ENCODE measurements around the gene USP7.
"Not testable (repeated sequence)": the region's sequence is repeated elsewhere in the genome, so short reads cannot be mapped to it uniquely, and the experiment has no call there.

The USP7 gene

GRCh38 chr16:8926827-8927226 is 36.9 kb downstream of the USP7 start:
- H3K4me3 ChIP-seq (ENCODE audit: low read depth, low read length) = no peak overlapping the region

DNA sequence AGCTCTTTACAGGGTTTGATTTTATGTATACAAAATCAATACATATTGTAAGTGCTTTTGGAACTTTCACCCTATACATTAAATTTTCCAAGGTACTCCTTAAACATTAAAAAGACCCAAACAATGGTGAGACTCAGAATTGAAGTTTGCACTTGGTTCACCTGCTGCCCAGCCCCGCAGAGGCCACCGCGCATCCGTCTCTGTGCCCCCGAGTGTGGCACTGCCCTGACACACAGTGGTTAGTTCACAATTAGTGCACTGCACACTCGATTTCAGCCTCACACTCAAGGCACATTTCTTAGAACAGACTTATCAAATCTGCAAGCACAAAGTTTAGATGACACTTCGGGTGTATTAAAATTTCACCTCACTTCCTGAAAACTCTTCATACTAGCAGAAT is 38.3 kb downstream of the USP7 start:
- no peak overlapping the region for H3K4me3 ChIP-seq (ENCODE audit: low read depth, low read length)

- H3K4me3 ChIP-seq (ENCODE audit: low read depth, low read length) = no peak overlapping the region
These were observed 39.5 kb downstream of the USP7 start for GRCh38 chr16:8924214-8924613.

DNA sequence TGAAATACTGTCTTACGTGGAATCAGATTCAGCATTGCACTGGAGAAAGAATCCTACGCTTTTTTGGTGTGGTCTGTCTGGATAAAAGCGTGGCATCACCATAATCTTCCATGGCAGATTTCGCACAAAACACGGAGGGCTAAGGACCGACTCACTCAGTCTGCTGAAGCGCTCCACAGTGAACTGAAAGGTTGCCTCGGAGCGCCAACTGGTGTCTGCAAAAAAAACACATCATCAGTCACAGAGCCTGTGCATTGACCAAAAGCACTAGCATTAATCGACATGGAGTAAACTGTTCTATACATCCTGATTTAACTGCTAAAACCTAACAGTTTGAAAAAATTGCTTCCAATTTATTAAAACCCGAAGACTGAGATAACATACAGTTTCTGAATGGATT is 40.5 kb downstream of the USP7 start:
- no peak overlapping the region for H3K4me3 ChIP-seq (ENCODE audit: low read depth, low read length)

- H3K4me3 ChIP-seq (ENCODE audit: low read depth, low read length) = no peak overlapping the region
These were observed 42.2 kb downstream of the USP7 start for GRCh38 chr16:8921347-8921984.

DNA sequence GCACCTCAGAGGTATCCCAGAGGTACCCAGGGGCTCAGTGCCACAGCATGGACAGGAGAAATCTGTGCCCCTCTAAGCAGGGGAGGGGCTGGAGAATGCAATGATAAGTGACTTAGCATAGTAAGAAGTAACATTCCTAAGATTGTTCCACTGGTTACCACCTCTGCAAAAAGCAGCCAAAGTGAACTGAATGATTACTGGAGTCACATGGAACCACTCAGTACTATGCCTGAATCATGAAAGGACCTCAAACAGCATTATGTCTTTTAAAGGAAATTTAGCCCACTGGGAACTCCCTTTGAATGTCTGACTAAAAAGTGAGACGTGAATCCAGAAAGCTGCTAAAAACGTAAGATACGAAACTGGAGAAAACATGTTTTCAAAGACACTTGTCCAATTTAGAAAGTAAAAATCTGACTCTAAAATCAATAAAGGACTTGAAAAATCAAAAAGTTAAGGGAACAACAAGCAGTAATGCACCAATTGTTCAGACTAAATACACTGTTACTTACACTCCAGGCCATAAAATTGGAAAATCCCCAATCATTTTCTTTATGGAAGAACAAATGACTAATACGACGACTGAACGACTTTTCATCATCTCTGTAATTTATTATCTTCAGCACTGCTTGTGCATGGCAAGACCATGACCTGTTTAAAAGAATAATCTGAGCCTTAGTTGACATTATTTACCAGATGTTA is 42.9 kb downstream of the USP7 start:
- H3K4me3 ChIP-seq (ENCODE audit: low read depth, low read length) = no peak overlapping the region

- no peak overlapping the region for H3K4me3 ChIP-seq (ENCODE audit: low read depth, low read length)
These were observed 43.7 kb downstream of the USP7 start for GRCh38 chr16:8919934-8920462.

DNA sequence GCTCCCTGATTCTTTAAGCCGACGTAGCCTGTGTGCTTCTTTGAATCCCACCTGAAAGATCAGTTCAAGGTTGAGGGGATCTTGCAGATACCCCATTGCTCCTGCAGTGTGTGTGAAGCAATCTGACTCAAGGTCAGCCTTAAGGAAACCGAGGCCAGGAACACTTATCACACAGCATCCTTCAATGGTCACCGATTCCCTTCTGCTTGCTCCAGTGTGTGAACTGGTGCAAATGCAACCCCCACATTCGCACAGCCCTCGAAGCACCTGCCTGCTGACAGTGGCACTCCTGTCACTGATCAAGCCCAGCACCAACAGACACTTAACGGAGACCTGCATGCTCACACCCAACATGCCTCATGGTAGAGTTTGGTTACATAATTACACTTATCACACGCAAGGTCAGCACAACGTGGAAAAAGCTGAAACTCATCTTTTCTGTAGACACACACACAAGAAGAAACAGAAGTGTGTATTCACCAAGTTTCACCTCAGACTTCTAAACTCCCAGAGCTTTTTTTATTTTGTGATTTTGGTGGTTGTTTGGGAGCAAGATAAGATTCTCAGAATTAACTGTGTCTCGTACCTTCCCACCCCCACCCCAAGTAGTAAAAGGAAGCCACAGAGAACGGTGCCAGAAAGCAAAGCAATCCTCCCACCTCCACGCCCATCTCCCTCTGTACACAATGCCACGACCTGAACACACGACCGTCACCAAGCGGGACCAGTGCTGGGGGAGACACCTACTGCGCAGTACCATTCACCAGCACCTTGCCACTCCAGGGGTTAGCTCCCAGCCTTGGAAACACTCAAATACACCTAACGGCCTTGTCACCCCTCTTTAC is 44.4 kb downstream of the USP7 start:
- no peak overlapping the region for H3K4me3 ChIP-seq (ENCODE audit: low read depth, low read length)

DNA sequence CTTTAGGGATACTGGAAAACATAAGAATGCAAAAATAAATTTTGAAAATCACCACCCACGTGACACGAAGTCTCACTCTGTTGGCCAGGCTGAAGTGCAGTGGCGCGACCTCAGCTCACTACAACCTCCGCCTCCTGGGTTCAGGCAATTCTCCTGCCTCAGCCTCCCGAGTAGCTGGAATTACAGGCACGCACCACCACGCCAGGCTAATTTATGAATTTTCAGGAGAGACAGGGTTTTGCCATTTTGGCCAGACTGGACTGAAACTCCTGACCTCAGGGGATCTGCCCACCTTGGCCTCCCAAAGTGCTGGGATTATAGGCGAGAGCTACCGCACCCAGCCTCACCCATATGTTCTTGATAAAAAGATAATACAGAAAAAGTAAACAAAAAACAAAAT is 46.4 kb downstream of the USP7 start:
- H3K4me3 ChIP-seq (ENCODE audit: low read depth, low read length) = not testable (repeated sequence)

GRCh38 chr16:8916541-8917225 is 47.0 kb downstream of the USP7 start:
- no peak overlapping the region for H3K4me3 ChIP-seq (ENCODE audit: low read depth, low read length)

- no peak overlapping the region for H3K4me3 ChIP-seq (ENCODE audit: low read depth, low read length)
These were observed 47.9 kb downstream of the USP7 start for GRCh38 chr16:8915722-8916301.

- no peak overlapping the region for H3K4me3 ChIP-seq (ENCODE audit: low read depth, low read length)
These were observed 49.6 kb downstream of the USP7 start for GRCh38 chr16:8914098-8914497.

DNA sequence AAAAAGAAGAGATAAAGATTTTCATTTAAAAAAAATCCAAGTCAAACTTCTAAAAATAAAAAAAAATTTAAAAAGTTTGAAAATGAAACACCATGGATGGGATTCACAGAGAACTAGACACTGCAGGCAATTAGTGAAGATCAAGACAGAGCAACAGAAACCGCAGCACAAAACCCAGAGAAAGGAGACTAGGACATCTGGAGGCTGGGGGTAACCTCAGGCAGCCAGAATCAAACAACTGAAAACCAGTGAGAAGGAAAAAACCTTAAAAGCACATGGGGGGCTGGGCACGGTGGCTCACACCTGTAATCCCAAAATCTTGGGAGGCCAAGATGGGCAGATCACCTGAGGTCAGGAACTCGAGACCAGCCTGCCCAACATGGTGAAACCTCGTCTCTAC is 50.9 kb downstream of the USP7 start:
- H3K4me3 ChIP-seq (ENCODE audit: low read depth, low read length) = no peak overlapping the region

- H3K4me3 ChIP-seq (ENCODE audit: low read depth, low read length) = no peak overlapping the region
These were observed 52.9 kb downstream of the USP7 start for GRCh38 chr16:8910811-8911210.

DNA sequence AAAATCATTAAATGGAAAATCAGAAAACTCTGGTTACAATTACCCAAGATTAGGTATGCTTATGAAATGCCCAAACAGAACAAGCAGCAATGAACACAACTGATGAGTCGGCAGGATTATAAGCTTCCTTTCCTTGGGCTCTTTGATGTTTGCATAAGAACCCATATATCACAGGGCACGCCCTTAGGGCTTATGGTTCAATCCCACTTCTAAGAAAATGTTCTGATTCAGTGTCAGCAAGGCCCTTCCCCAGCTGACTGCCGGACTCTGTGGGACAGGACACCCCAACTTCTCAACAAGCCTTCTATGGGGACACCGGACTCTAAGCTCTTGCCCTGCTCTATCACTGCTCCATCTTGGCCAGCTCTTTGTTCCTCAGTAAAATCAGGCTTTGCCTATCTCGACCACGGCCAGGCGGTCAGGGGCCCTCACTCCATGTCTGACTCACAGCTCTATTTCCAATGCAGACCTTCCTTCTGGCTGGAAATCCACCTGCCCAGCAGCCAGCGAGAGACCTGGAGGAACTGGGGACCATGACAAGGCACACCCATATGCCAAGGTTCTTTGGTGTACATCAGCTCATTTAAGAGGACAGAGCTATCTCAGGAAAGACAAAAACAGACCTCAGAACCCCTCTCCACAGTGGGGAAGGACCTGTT is 54.8 kb downstream of the USP7 start:
- H3K4me3 ChIP-seq (ENCODE audit: low read depth, low read length) = no peak overlapping the region

DNA sequence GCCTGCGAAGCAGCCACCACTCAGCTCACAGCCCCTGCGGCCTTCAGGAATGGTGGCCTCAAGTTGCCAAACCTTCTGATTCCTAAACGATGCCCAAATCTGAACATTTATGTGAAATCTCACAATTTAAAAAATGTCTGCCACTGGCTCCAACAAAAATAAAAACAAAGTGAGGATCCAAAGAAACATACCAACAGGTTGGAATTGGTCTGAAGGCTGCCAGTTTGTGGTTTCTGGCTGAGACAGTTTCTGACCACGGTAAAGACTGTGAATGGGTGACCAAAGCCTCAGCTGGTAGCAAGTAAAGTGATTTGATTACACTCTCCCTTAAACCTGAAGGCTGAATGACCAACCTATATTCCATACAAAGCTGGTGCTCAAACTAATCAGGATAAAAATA is 56.6 kb downstream of the USP7 start:
- H3K4me3 ChIP-seq (ENCODE audit: low read depth, low read length) = no peak overlapping the region

DNA sequence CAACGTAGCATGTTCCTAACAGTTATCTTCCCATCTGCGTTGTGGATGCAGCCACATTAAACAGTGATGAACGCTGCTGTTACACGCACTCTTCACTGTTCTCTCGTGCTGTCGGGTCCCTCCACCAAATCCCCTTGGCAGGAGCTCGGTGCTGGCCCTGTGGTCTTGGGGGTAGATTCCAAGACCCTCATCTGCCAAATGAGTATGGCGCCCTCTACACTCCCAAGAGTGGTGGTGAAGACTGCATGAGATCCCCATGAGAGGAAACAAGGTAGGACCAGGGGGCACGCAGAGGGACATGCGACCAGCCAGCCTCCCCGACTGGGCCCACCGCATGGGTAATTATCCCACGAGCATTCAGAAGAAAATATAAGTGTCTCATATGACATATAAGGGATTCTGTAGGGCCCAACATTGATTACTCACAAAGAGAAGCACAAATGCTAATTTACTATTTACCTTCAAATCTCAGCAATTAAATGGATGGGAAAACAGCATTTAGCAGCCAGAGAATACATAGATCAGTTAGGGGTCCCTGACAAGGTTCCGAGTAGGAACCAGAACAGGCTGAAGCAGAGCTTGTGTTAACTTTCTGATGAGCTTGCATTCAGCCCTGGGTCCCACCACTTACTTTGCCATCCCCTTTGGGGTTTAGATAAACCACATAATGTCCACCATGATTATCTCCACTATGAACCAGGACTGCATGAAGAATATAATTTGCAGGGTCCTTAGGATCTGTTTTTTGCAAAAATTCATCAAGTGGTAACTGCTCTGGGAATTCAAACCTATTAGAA is 57.7 kb downstream of the USP7 start:
- H3K4me3 ChIP-seq (ENCODE audit: low read depth, low read length) = no peak overlapping the region

DNA sequence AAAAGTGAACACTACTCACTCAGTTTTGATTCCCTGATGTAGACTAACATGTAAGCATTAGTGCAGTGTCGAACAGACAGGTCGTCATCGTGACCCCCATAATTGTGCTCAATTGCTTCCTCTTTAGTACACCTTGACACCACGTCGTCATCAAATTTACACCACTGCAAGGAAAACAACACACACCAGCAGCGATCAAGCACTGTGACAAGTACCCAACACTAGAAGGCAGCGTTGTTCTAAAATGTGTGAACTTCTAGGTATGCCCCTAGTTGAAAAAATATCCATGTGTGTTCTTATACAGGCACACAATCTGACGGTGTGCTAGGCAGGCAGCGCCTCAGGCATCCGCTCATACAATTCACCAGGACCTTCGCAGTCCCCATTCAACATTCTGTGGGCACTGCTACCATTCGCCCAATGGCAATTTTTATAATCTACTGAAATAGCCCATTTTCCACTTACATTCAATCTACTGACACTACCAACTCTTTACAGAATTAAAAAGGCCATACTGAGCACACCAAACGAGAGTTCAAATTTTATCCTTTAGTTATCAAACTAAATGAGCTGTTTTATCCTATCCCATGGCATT is 58.4 kb downstream of the USP7 start:
- no peak overlapping the region for H3K4me3 ChIP-seq (ENCODE audit: low read depth, low read length)

- H3K4me3 ChIP-seq (ENCODE audit: low read depth, low read length) = no peak overlapping the region
These were observed 59.7 kb downstream of the USP7 start for GRCh38 chr16:8904018-8904430.
